NCI-H2196 (cell line): ENCODE measurements around the gene CIRBP.

ENCODE experiments used
- DNase-seq: peaks from one replicate; lab custom pipeline; 2025; ENCODE audit not compliant: unreplicated experiment; lab: John Stamatoyannopoulos, UW

CIRBP gene

DNA sequence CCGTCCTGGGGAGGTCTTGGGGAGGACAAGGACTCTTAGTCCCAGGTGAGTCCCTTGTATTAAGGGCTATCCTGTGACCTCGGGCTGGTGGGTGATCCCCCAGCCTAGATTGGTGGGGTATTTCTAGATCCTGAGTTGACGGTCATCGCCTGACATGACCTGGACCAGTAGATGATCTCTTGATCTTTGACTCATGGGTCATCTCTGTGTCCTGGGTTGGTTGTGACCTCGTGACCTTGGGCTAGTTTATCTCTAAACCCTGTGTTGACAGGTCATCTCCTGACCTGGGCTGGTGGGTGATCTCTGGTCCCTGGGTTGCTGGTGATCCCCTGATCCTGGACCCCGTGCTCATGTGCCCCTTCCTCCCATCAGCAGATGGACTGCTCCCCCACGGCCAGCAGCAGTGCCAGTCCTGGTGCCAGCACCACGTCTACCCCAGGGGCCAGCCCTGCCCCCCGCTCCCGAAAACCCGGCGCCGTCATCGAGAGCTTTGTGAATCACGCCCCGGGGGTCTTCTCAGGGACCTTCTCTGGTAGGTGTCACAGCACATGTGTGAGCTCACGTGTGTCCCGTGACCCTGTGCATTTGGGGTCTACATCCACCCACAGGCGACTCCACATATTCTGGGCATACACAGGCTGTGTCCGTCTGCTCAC lies 14.5 kb upstream of the CIRBP start:
- DNase-seq: no peak

DNA sequence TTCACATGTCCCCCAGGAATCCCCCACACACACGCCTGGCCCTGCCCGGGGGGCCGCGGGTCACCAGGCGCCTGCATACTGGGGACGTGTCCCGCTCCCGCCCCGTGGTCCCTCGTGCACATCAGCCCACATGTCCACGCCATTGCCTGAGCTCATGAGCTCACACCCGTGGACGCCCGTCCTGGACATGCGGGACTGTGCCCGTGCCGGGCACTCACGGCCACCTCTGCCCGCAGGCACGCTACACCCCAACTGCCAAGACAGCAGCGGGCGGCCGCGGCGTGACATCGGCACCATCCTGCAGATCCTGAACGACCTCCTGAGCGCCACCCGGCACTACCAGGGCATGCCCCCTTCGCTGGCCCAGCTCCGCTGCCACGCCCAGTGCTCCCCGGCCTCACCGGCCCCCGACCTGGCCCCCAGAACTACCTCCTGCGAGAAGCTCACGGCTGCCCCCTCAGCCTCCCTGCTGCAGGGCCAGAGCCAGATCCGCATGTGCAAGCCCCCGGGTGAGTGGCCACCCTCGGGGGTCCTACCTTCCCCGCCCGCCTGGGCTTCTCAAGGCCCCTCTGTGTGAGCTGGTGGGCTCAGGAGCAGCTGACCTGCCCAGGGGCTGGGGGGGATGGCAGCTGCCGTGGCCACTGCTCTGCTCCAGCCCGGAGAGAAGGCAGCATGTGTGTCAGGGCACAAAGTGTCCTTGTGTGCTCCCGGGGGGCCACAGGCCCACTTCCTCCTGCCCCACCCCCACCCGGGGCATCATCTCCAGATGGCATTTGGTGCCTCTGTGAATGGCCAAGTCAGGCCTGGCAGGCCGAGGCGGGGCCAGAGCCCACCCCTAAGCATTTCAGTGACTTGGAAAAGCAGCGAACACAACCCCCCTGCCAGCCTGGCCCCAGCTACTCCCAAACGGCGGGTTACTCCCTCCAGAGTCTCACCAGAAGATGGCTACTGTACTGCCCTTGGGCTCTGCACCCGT lies 13.7 kb upstream of the CIRBP start:
- no peak for DNase-seq

DNA sequence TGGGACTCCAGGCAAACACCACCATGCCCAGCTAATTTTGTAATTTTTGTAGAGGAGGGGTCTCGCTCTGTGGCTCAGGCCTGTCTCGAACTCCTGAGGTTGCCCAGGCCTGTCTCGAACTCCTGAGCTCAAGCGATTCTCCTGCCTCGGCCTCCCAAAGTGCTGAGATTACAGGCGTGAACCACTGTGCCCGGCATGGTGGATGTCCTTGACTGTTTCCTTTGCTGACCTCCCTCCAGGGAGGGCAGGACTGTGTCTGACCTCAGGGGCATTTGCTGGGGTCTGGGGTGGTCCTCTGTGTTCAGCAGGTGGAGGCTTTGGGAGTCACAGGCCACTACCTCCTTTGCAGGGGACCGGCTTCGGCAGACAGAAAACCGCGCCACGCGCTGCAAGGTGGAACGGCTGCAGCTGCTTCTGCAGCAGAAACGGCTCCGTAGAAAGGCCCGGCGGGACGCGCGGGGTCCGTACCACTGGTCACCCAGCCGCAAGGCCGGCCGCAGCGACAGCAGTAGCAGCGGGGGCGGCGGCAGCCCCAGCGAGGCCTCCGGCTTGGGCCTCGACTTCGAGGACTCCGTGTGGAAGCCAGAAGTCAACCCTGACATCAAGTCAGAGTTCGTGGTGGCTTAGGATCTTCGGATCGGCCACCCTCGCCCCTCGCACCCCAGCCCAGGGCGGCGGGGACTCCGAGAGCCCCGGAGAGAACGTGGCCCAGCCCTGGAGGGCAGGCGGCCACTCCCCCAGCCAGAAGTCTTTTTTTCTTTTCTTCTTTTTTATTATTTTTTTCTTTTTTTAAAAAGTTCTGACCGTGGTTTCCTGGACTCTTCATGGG lies 12.3 kb upstream of the CIRBP start:
- no peak for DNase-seq

DNA sequence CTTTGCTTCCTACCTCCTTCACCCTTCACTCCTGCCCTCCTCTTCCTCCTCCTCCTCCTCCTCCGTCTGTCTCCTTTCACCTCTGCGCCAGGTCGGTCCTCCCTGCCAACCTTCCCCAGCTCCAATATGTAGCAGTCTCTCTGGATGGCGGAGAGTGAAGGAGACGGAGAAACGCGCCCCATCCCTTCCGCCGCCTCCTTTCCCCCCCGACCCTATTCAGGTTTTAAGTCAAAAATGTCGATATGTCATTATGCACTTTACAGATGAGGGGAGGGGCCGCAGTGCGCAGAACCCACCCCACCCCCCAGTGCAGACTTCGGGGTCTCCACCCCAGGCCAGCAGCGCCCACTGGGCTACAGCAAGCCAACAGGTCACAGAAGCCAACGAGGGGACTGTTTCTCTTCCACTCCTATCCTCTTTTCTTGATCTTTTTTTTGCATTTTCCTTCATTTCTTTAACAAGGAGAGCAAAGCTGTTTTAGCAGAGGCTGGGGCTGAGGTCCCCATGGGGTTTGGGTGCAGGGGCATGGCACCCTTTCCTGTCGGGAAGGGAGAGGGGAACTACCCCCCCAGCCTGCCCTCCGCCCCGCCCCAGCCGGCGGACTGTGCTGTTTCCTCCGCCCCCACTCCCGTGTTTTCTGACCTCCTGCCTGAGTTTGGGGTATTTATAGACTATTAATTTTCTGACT lies 11.5 kb upstream of the CIRBP start:
- no peak for DNase-seq

- DNase-seq: no peak
Observed at GRCh38 chr19:1258163-1258492, 11.0 kb upstream of the CIRBP start.

DNA sequence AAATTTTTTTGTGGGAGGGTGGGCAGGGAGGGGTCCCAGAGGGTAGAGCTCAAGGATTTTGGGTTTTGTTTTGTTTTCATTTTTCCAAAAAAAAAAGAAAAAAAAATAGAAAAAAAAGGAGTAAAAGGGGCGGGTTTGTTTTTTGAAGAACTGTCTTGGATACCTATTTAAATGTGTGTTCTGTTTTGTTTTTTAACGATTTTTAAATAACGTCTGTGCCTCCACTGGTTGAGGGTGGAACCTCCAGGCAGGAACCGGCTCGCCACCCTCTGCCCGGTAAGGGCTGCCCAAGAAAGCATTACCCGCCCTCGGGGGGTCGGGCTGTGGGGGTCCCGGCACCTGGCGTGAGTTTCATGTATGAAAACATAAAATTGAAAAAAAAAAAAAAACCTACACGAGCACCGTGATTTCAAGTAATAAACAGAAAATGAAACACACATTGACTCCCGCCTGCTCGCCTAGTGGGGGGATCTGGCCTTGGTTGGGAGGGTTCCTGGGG lies 10.4 kb upstream of the CIRBP start:
- no peak for DNase-seq

GRCh38 chr19:1259206-1259875 lies 9.8 kb upstream of the CIRBP start:
- DNase-seq: no peak

GRCh38 chr19:1259876-1260748 lies 9.0 kb upstream of the CIRBP start:
- DNase-seq: no peak

GRCh38 chr19:1260749-1261537 lies 8.2 kb upstream of the CIRBP start:
- DNase-seq: peak; percentile 98

GRCh38 chr19:1261538-1261797 lies 7.7 kb upstream of the CIRBP start:
- DNase-seq: no peak

DNA sequence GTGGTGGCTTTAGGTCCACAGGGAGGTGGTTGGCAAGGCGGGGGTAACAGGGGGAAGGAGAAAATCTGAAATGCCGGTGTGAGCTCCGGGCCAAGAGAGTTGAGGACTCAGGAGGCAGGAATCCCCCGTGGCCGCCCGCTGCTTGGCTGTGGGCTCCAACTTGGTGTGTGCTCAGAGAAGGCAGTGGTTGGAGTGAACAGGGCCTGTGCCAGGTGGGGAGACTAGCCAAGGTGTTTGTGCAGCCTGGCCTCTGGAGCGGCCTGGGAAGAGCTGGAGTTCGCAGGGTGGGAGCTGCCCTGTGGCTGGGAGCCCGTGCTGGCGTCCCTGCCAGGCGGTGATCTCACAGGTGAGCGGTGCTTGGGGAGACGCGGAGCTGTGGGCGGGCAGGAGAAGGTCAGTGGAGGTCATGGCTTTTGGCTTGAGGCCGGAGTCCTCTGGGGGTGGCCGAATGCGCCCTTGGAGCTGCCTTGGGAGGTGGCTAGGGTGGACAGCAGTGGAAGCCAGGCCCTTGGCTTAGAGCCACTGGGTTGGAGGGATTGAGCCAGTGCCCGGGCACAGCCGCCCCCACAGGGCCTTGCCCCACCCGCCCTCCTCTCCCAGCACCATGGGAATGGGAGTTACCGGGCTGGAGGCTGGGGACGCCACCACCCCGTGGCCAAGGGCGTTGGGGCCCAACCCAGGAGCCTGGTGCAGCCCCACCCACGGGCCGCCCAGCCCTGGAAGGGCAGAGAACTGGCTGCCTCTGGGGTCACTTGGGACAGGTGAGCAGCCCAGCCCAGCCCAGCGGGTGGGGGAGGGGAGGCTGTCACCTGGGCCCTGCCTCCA lies 7.1 kb upstream of the CIRBP start:
- DNase-seq: peak; percentile 82

GRCh38 chr19:1262623-1263123 lies 6.5 kb upstream of the CIRBP start:
- no peak for DNase-seq

DNA sequence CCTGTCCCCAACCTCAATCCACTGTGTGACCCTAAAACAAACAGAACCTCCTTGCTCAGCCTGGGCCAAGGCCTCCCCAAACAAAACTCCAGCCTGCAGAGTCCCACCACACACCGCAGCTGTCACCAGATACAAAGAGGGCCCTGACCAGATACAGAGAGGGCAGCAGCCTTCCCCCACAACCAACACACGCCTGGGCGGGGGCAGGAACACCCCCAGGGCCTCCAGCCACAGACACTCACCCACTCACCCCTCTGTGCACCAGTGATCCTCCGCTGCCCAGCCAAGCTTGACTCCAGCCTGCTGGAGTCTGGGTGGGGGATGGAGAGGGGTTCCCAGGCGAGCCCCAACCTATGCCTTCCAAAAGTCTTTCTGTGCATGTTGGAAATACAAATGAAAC lies 5.9 kb upstream of the CIRBP start:
- no peak for DNase-seq

DNA sequence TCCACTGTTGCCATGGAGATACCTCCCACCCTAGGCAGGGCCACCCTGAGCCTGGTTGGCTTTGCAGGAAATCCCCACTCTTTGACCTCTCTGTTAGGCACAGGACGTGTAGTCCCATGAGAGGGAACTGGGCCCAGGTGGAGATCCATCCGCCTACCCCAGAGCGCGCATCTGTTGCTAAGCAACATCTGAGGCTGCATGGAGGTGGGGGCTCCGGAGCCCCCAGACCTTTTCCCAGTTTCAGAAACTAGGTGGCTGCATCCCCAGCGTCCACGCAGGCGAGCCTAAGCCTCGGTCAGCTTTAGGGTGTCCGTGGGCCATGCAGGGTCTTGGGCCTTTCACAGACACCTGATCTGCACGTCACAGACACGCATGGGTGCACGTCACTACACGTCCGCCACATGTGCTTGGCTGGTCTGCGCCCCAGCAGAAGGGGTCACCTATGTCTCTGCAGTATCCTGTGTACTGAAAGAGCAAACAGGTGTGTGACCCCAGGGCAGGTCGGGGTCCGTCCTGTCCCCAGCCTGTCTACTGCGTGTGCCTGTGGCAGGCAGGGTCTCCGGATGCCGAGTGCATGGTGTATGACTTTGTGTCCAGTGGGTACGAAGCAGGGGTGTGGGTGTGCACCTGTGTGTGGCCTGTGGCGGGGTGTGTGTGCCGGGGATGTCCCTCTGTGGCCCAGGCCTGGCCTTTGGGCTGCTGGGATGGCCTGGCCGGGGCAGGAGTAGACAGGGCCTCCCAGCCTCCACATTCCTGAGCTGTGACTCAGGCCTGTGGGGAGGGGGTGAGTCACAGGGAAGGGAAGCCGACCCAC lies 4.1 kb upstream of the CIRBP start:
- DNase-seq: no peak

- no peak for DNase-seq
Observed at GRCh38 chr19:1265615-1266128, 3.5 kb upstream of the CIRBP start.

- DNase-seq: peak; percentile 93
Observed at GRCh38 chr19:1266129-1266915, 2.8 kb upstream of the CIRBP start.
